HG02943 (cell line): ENCODE results near the gene ERCC6.

Source experiments
- ATAC-seq: cut with Tn5 transposase; IDR thresholded peaks from one replicate; pipeline ENCODE4 v1.9.1; 2021; ENCODE audit warnings: mild to moderate bottlenecking, low read depth, moderate library complexity; ENCODE audit not compliant: unreplicated experiment

Gene ERCC6

GRCh38 chr10:49465736-49466135 lies 73.2 kb downstream of the ERCC6 start:
- no peak for ATAC-seq
